Adrenal gland (tissue), 5 donors: ENCODE measurements around the gene EML1.

ENCODE experiments used
- CTCF ChIP-seq, 6 experiments: fragments of 450-650 bp in 4 of 6; fragments of 200-600 bp in 2 of 6; sonication (generic) in 1 of 6; IDR thresholded peaks; 1 replicate in 5 of 6; 2 replicates in 1 of 6; pipeline versions ENCODE4 v1.5.1 to v1.8.0; 2016 to 2021; ENCODE audit warnings: antibody characterized with exemption in 6 of 6, mild to moderate bottlenecking in 2 of 6, moderate library complexity in 1 of 6
- POLR2A ChIP-seq, 2 donors: fragments of 450-650 bp; IDR thresholded peaks; one replicate each; pipeline ENCODE4 v1.6.1; 2017; ENCODE audit warnings: antibody characterized with exemption in 2 of 2, mild to moderate bottlenecking in 2 of 2, moderate library complexity in 1 of 2
- donor health status: DM: no; HTN: no; CAD: no.

GRCh38 chr14:99908653-99909250, 115.5 kb downstream of the EML1 start:
- TF ChIP-seq CTCF (IDR thresholded peaks at IDR 0.05) (no peak), POLR2A (IDR thresholded peaks at IDR 0.05) (no peak)
